GM12873 (cell line): ENCODE measurements around the gene KLHDC7B.

Experiments used
- TF ChIP-seq, protein P1 (sequence below): IDR thresholded peaks from 2 replicates; pipeline ENCODE4 v1.5.1; 2012; ENCODE audit warnings: low read depth, mild to moderate bottlenecking, moderate library complexity, low read length, control low read depth; ENCODE audit not compliant: insufficient read depth; ENCODE audit errors: missing control alignments

Gene KLHDC7B

DNA sequence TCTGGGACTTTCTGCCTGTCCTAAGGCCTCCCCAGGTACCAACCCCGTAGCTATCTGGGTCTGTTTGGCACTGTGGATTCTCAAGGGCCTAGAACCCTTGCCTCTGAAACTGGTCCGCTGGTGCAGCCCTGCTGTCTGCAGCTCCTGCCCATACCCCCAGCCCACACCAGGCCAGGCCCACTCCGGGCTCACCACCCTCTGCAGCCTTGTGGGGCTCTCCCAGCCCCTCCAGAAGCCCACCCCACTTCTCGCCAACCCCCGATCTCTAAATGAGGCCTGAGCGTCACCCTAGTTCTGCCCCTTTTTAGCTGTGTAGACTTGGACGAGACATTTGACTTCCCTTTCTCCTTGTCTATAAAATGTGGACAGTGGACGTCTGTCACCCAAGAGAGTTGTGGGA lies 4.7 kb downstream of the KLHDC7B start:
- TF ChIP-seq, protein P1, sequence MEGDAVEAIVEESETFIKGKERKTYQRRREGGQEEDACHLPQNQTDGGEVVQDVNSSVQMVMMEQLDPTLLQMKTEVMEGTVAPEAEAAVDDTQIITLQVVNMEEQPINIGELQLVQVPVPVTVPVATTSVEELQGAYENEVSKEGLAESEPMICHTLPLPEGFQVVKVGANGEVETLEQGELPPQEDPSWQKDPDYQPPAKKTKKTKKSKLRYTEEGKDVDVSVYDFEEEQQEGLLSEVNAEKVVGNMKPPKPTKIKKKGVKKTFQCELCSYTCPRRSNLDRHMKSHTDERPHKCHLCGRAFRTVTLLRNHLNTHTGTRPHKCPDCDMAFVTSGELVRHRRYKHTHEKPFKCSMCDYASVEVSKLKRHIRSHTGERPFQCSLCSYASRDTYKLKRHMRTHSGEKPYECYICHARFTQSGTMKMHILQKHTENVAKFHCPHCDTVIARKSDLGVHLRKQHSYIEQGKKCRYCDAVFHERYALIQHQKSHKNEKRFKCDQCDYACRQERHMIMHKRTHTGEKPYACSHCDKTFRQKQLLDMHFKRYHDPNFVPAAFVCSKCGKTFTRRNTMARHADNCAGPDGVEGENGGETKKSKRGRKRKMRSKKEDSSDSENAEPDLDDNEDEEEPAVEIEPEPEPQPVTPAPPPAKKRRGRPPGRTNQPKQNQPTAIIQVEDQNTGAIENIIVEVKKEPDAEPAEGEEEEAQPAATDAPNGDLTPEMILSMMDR = no peak

DNA sequence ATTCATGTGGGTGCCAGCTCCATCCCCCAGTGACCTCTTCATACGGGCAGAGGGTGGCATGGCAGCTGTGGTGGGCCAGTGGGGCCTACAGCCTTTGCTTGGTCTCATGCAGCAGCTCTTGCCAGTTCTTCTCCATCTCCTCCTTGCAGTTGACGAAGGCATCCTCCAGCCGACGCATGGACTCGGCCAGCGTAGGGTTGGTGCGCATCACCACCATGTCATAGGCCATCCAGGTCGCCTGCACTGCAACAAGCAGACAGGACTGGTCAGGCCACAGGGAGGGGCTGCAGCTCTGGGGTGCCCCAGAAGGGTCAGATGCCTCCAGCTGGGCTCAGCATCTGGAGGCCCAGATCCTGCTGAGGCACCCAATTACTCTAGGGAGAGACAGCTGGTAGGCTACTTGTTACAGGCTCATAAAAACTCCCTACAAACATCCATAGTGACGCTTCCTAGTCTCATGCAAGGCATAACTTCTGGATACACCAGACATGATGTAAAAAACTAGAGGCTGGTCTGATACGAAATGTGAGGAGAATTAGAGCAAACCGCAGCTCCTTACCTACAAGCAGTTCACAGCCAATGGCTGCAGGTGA lies 5.6 kb downstream of the KLHDC7B start:
- TF ChIP-seq, protein P1 = no peak

DNA sequence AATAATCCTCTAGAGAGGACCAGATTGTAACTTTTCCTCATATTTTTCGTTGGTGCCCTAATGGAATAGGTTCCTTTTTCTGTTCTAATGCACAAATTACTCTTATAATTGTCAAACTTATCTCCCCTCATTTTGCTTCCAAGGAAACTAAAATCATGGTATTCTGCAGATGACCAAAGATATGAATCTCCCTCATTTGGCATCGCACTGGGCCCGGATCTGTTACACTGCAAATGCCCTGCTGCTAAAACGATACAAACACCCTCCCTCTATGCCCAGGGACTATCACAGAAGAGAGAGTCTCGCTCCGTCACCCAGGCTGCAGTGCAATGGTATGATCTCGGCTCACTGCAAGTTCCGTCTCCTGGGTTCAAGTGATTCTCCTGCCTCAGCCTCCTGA lies 7.6 kb downstream of the KLHDC7B start:
- TF ChIP-seq, protein P1 = no peak

DNA sequence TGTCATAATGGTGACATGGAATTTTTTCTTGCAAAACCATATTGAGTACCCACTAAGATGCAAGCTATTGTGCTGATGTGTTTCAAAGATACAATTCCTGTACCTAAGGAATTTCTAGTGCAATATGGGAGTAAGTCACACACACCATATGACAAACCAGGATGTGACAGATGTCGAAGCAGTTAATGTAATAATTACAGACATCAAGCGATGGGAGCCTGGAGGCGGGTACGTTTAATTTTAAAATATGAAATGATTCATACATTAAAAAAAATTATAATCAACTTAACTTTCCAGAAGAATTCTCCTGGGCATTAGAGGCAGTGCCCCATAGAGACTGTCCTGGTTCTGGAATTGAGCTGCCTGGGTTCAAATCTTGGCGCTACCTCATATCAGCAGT lies 11.0 kb downstream of the KLHDC7B start:
- TF ChIP-seq, protein P1 = no peak

DNA sequence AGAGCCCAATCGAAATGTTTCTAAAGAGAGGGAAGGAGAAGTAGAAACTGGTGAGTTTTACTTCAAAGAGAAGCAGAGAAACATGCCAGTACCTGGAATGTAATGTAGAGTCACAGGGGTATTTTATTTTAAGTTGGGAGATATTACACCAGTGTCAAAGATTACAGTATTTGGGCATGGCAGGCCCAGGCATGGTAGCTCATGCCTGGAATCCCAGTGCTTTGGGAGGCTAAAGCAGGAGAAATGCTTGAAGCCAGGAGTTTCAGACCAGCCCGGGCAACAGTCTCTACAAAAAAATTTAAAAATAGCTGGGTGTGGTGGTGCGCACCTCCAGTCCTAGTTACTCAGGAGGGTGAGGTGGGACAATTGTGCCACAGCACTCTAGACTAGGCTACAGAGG lies 14.3 kb downstream of the KLHDC7B start:
- TF ChIP-seq, protein P1 = no peak

- TF ChIP-seq, protein P1 = no peak
These were observed 16.0 kb downstream of the KLHDC7B start for GRCh38 chr22:50561401-50562358.
